ENCODE results near the gene VWA5B2.

VWA5B2 gene

DNA sequence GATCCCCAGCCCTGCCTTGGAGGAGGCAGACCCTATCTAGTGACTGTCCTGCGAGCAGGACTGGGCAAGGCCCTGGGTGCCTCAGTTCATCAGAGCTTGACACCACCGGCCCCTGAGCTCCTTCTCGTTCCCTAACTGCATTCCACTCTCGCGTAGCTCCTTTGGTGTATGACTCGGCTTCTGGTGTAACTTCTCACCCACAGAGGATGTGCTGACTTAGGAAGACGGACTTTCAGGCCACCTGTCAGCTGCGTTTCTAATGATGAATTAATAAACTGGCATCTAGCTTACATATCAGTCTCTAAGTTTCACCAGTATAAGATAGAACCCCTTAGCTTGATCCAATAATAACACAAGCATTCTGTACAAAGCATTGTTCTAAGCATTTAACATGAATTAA, 25.9 kb upstream of the VWA5B2 start:
- H3K79me2 ChIP-seq (ENCODE audit: insufficient read depth, low read length), result no peaks in the 10 kb centered on the region
- no peaks in the 10 kb centered on the region for H4K20me1 ChIP-seq (ENCODE audit: low read depth, low read length)
- H3K4me2 ChIP-seq (ENCODE audit: low read depth, low read length, poor library complexity, severe bottlenecking), result no peak overlapping the region
- H3K9me2 ChIP-seq (replicated peaks; ENCODE audit: insufficient read depth, low read length), result no peaks in the 10 kb centered on the region
- no peaks in the 10 kb centered on the region for H3K36me3 ChIP-seq (ENCODE audit: low read length)
- no peaks in the 10 kb centered on the region for H3K27me3 ChIP-seq (ENCODE audit: low read length)
- H3K27ac ChIP-seq (ENCODE audit: low read depth, low read length), result no peak overlapping the region
- no peak overlapping the region for H2AFZ ChIP-seq (ENCODE audit: low read depth, low read length, severe bottlenecking)
- no peak overlapping the region for H3K9ac ChIP-seq (ENCODE audit: low read length)
- H3K9me3 ChIP-seq (ENCODE audit: insufficient read depth, low read length), result no peaks in the 10 kb centered on the region
- TF ChIP-seq, protein P1, sequence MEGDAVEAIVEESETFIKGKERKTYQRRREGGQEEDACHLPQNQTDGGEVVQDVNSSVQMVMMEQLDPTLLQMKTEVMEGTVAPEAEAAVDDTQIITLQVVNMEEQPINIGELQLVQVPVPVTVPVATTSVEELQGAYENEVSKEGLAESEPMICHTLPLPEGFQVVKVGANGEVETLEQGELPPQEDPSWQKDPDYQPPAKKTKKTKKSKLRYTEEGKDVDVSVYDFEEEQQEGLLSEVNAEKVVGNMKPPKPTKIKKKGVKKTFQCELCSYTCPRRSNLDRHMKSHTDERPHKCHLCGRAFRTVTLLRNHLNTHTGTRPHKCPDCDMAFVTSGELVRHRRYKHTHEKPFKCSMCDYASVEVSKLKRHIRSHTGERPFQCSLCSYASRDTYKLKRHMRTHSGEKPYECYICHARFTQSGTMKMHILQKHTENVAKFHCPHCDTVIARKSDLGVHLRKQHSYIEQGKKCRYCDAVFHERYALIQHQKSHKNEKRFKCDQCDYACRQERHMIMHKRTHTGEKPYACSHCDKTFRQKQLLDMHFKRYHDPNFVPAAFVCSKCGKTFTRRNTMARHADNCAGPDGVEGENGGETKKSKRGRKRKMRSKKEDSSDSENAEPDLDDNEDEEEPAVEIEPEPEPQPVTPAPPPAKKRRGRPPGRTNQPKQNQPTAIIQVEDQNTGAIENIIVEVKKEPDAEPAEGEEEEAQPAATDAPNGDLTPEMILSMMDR (IDR thresholded peaks at IDR 0.05; ENCODE audit: insufficient read depth, low read length, poor library complexity, severe bottlenecking), result no peak
- TF ChIP-seq EZH2phosphoT487 (conservative IDR thresholded peaks at IDR 0.05; ENCODE audit: low read length), result no peak
- no peak overlapping the region for H3K4me3 ChIP-seq (ENCODE audit: insufficient read depth, low read length, poor library complexity, severe bottlenecking)
- no peaks in the 10 kb centered on the region for H3F3A ChIP-seq (ENCODE audit: insufficient read depth)

DNA sequence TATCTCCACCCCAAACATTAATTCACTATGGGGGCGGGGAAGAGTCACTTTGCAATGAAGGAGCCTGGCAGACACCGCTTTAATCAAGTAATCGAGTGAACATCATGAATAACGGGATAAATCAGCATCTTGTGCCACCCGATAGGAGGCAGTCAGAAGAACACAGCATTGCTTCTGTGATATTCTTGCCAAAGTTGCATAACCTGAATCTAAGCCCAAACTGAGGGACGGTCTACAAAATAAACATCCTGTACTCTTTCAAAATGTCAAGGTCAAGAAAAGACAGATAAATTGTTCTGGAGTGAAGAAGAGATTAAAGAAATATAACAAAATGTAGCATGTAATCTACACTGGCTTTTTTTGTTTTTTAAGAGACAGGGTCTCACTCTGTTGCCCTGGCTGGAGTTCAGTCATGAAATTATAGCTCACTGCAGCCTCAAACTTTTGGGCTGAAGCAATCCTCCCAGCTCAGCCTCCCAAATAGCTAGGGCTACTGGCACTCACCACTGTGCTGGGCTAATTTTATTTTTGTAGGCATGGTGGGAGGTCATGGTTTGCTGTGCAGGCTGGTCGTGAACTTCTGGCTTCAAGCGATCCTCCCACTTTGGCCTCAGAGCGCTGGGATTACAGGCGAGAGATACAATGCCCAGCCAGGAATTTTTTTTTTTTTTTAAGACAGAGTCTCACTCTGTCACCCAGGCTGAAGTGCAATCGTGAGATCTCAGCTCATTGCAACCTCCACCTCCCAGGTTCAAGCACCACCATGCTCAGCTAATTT, 20.1 kb upstream of the VWA5B2 start:
- Histone ChIP-seq H2AFZ (ENCODE audit: low read depth, low read length, severe bottlenecking) (no peak overlapping the region), H3K9me2 (replicated peaks; ENCODE audit: insufficient read depth, low read length) (no peaks in the 10 kb centered on the region)
- TF ChIP-seq, protein P1 (IDR thresholded peaks at IDR 0.05; ENCODE audit: insufficient read depth, low read length, poor library complexity, severe bottlenecking), result no peak
- no peak for TF ChIP-seq EZH2phosphoT487 (conservative IDR thresholded peaks at IDR 0.05; ENCODE audit: low read length)

DNA sequence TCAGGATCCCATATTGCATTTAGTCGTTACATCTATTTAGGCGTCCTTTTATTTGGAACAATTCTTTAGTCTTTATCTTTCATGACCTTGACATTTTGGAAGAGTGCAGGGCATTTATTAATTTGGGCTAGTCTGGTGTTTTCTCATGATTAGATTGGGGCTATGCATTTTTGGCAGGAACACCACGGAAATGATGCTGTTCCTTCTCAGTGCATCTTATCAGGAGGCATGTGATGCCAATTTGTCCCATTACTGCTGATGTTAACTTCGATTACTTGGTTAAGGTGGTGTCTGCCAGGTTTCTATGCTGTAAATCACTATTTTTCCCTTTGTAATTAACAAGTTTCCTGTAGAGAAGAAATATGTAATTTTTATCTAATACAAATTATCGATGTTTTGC, 18.1 kb upstream of the VWA5B2 start:
- Histone ChIP-seq H4K20me1 (ENCODE audit: low read depth, low read length) (no peaks in the 10 kb centered on the region), H3F3A (ENCODE audit: insufficient read depth) (no peaks in the 10 kb centered on the region), H3K79me2 (ENCODE audit: insufficient read depth, low read length) (no peaks in the 10 kb centered on the region), H3K9me3 (ENCODE audit: insufficient read depth, low read length) (no peaks in the 10 kb centered on the region), H3K4me3 (ENCODE audit: insufficient read depth, low read length, poor library complexity, severe bottlenecking) (no peak overlapping the region), H3K27ac (ENCODE audit: low read depth, low read length) (no peak overlapping the region), H3K9me2 (replicated peaks; ENCODE audit: insufficient read depth, low read length) (no peaks in the 10 kb centered on the region), H3K4me2 (ENCODE audit: low read depth, low read length, poor library complexity, severe bottlenecking) (no peak overlapping the region), H3K9ac (ENCODE audit: low read length) (no peak overlapping the region), H2AFZ (ENCODE audit: low read depth, low read length, severe bottlenecking) (no peak overlapping the region), H3K36me3 (ENCODE audit: low read length) (no peaks in the 10 kb centered on the region), H3K27me3 (ENCODE audit: low read length) (no peaks in the 10 kb centered on the region)
- TF ChIP-seq, protein P1 (IDR thresholded peaks at IDR 0.05; ENCODE audit: insufficient read depth, low read length, poor library complexity, severe bottlenecking), result no peak
- TF ChIP-seq EZH2phosphoT487 (conservative IDR thresholded peaks at IDR 0.05; ENCODE audit: low read length), result no peak

More for the DNA sequence above, 20.1 kb upstream of the VWA5B2 start:
- H3K9me3 ChIP-seq (ENCODE audit: insufficient read depth, low read length), result no peaks in the 10 kb centered on the region
- no peaks in the 10 kb centered on the region for H4K20me1 ChIP-seq (ENCODE audit: low read depth, low read length)
- no peak overlapping the region for H3K4me3 ChIP-seq (ENCODE audit: insufficient read depth, low read length, poor library complexity, severe bottlenecking)
- no peak overlapping the region for H3K9ac ChIP-seq (ENCODE audit: low read length)
- no peak overlapping the region for H3K4me2 ChIP-seq (ENCODE audit: low read depth, low read length, poor library complexity, severe bottlenecking)
- H3F3A ChIP-seq (ENCODE audit: insufficient read depth), result no peaks in the 10 kb centered on the region
- no peaks in the 10 kb centered on the region for H3K36me3 ChIP-seq (ENCODE audit: low read length)
- no peak overlapping the region for H3K27ac ChIP-seq (ENCODE audit: low read depth, low read length)
- H3K27me3 ChIP-seq (ENCODE audit: low read length), result no peaks in the 10 kb centered on the region
- H3K79me2 ChIP-seq (ENCODE audit: insufficient read depth, low read length), result no peaks in the 10 kb centered on the region
